Ascending aorta (tissue), 2 donors: ENCODE measurements around the gene RABGAP1L. TPM values are rescaled to one million over a fixed set of nuclear protein-coding genes. Genes with fewer than 3 reads are reported as not detected.

Experiments used
- DNase-seq, 2 donors: peaks; one replicate each; pipeline ENCODE4 v3.0.0-alpha.2; 2019; ENCODE audit warnings: low spot score in 2 of 2
- H3K27ac ChIP-seq, 2 donors: fragments of 200-600 bp; sonication (generic); one replicate each; pipeline ENCODE4 v1.5.1; 2016 to 2017; ENCODE audit warnings: mild to moderate bottlenecking in 1 of 2
- H3K27me3 ChIP-seq: fragments of 200-600 bp; sonication (generic); one replicate; pipeline ENCODE4 v1.5.1; 2017
- H3K36me3 ChIP-seq, 2 donors: fragments of 200-600 bp; sonication (generic); one replicate each; pipeline ENCODE4 v1.5.1; 2016
- H3K4me1 ChIP-seq, 2 donors: fragments of 200-600 bp; sonication (generic); one replicate each; pipeline ENCODE4 v1.5.1; 2016 to 2017; ENCODE audit warnings: mild to moderate bottlenecking in 1 of 2
- H3K4me3 ChIP-seq, 2 donors: fragments of 200-600 bp; sonication (generic); one replicate each; pipeline ENCODE4 v1.5.1; 2016 to 2017; ENCODE audit warnings: mild to moderate bottlenecking in 1 of 2
- H3K9me3 ChIP-seq, 2 donors: fragments of 200-600 bp; sonication (generic); one replicate each; pipeline ENCODE4 v1.5.1; 2016
- CTCF ChIP-seq, 3 experiments: fragments of 200-600 bp in 2 of 3; fragments of 450-650 bp in 1 of 3; sonication (generic) in 2 of 3; IDR thresholded peaks; one replicate each; pipeline ENCODE4 v1.5.1; 2016 to 2019; ENCODE audit warnings: antibody characterized with exemption in 3 of 3, mild to moderate bottlenecking in 1 of 3, moderate library complexity in 1 of 3
- intact Hi-C: fragments of 100-400 bp; cut with DNase I; formaldehyde crosslinking; loops from one replicate; pipeline ENCODE4 v1.15.1; 2023
- total RNA-seq: library from RNA; depleted of rRNA; stranded (reverse); fragments of >200 nt; gene quantifications from one replicate; pipeline ENCODE4 v1.1.0, GENCODE V29; 2016

Gene RABGAP1L
- total RNA-seq, 1 donor from 2014 or later = 48.4 TPM

- Histone ChIP-seq H3K4me3 (no peak overlapping the region), H3K9me3 (peaks cover 0 to 6% of the 10 kb centered on the region in 2 donors), H3K27me3 (no peaks in the 10 kb centered on the region), H3K27ac (no peak overlapping the region), H3K36me3 (no peaks in the 10 kb centered on the region), H3K4me1 (no peaks in the 10 kb centered on the region)
- TF ChIP-seq CTCF (IDR thresholded peaks at IDR 0.05) = no peak
- DNase-seq = no peak
- intact Hi-C loops = no loop called here
Measured at GRCh38 chr1:174297351-174297750, 138.0 kb downstream of the RABGAP1L start.

- Histone ChIP-seq H3K27ac (no peak overlapping the region), H3K27me3 (no peaks in the 10 kb centered on the region), H3K4me1 (no peaks in the 10 kb centered on the region), H3K9me3 (peaks cover 0 to 6% of the 10 kb centered on the region in 2 donors), H3K4me3 (no peak overlapping the region), H3K36me3 (peaks cover 3 to 9% of the 10 kb centered on the region in 2 donors)
- no peak for DNase-seq
- intact Hi-C loops = no loop called here
- TF ChIP-seq CTCF (IDR thresholded peaks at IDR 0.05) = no peak
Measured at GRCh38 chr1:174301295-174302077, 142.2 kb downstream of the RABGAP1L start.

GRCh38 chr1:174308604-174309003 lies 149.3 kb downstream of the RABGAP1L start:
- Histone ChIP-seq H3K4me1 (no peaks in the 10 kb centered on the region), H3K27ac (no peak overlapping the region)

GRCh38 chr1:174309490-174309889 lies 150.2 kb downstream of the RABGAP1L start:
- Histone ChIP-seq H3K4me3 (no peak overlapping the region), H3K4me1 (no peaks in the 10 kb centered on the region), H3K27ac (no peak overlapping the region), H3K9me3 (peaks cover 2 to 44% of the 10 kb centered on the region in 2 donors), H3K27me3 (no peaks in the 10 kb centered on the region), H3K36me3 (peaks cover 3 to 11% of the 10 kb centered on the region in 2 donors)
- TF ChIP-seq CTCF (IDR thresholded peaks at IDR 0.05) = no peak
- intact Hi-C loops = no loop called here
- DNase-seq = no peak

More at GRCh38 chr1:174308604-174309003, 149.3 kb downstream of the RABGAP1L start:
- intact Hi-C loops = no loop called here
- Histone ChIP-seq H3K36me3 (peaks cover 3 to 11% of the 10 kb centered on the region in 2 donors), H3K4me3 (no peak overlapping the region), H3K27me3 (no peaks in the 10 kb centered on the region), H3K9me3 (peaks cover 2 to 36% of the 10 kb centered on the region in 2 donors)
- no peak for DNase-seq
- no peak for TF ChIP-seq CTCF (IDR thresholded peaks at IDR 0.05)

- Histone ChIP-seq H3K36me3 (peaks cover 0 to 5% of the 10 kb centered on the region in 2 donors), H3K4me3 (no peak overlapping the region), H3K27me3 (no peaks in the 10 kb centered on the region), H3K9me3 (peaks cover 15 to 41% of the 10 kb centered on the region in 2 donors), H3K27ac (no peak overlapping the region), H3K4me1 (no peaks in the 10 kb centered on the region)
- no peak for DNase-seq
- TF ChIP-seq CTCF (IDR thresholded peaks at IDR 0.05) = no peak
- intact Hi-C loops = no loop called here
Measured at GRCh38 chr1:174314433-174314832, 155.1 kb downstream of the RABGAP1L start.
